Measurements from ENCODE around the gene GSK3A.

DNA sequence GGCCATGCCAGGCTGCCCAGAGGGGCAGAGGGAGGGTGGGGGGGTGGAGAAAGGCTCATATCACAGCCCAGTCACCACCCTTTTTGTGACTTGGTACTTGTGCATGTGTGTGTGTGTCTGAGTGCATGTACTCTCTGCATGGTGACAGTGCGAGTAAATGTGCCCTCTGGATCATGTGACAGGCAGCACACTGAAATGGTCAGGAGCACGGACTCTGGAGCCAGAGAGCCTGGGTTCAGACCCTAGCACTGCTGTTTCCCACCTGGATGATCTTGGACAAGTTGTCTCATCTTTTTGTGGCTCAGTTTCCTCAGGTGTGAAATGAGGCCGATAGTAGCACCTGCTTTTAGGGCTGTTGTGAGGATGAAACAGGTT lies 28.6 kb upstream of the GSK3A start:
- no peak for TF ChIP-seq POLR2A (IDR thresholded peaks at IDR 0.05)
- TF ChIP-seq, protein P1, sequence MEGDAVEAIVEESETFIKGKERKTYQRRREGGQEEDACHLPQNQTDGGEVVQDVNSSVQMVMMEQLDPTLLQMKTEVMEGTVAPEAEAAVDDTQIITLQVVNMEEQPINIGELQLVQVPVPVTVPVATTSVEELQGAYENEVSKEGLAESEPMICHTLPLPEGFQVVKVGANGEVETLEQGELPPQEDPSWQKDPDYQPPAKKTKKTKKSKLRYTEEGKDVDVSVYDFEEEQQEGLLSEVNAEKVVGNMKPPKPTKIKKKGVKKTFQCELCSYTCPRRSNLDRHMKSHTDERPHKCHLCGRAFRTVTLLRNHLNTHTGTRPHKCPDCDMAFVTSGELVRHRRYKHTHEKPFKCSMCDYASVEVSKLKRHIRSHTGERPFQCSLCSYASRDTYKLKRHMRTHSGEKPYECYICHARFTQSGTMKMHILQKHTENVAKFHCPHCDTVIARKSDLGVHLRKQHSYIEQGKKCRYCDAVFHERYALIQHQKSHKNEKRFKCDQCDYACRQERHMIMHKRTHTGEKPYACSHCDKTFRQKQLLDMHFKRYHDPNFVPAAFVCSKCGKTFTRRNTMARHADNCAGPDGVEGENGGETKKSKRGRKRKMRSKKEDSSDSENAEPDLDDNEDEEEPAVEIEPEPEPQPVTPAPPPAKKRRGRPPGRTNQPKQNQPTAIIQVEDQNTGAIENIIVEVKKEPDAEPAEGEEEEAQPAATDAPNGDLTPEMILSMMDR (IDR thresholded peaks at IDR 0.05) = no peak

All from body of pancreas (tissue), 4 donors.